PC-3 (cell line): ENCODE results near the gene DPM1. TPM values are rescaled to one million over a fixed set of nuclear protein-coding genes. Genes with fewer than 3 reads are reported as not detected.
A peak's percentile ranks its signal among the peaks of the same experiment; 100 is the strongest.

Experiments
- ATAC-seq: fragments of 200-7000 bp; cut with Tn5 transposase; 2 replicates; pipeline ENCODE4 v1.9.1; 2020; ENCODE audit warnings: mild to moderate bottlenecking, moderate library complexity
- BruUV-seq: library from RNA; stranded (reverse); fragments of 400-500 nt; replicated peaks from 2 replicates; lab custom pipeline; 2021; lab: Mats Ljungman, UMichigan
- CTCF ChIA-PET: fragments of 300-600 bp; sonication (Branson Sonifier 250); formaldehyde crosslinking; loops from one replicate; lab custom pipeline; 2022; ENCODE audit warnings: antibody characterized with exemption; lab: Charles Lee
- POLR2A ChIA-PET: fragments of 300-600 bp; sonication (Branson Sonifier 250); formaldehyde crosslinking; loops from one replicate; lab custom pipeline; 2022; ENCODE audit warnings: antibody characterized with exemption; ENCODE audit not compliant: unreplicated experiment; lab: Charles Lee
- DNase-seq: peaks from one replicate; pipeline ENCODE4 v3.0.0-alpha.2; 2015
- H2AFZ ChIP-seq: fragments of 300-600 bp; sonication (generic); 2 replicates; pipeline ENCODE4 v1.6.0; 2016; ENCODE audit warnings: antibody characterized with exemption, low read length
- H3F3A ChIP-seq: fragments of 300-600 bp; sonication (generic); one replicate; pipeline ENCODE4 v1.6.0; 2017; ENCODE audit warnings: antibody characterized with exemption, low read length, control low read depth, mild to moderate bottlenecking; ENCODE audit not compliant: unreplicated experiment
- H3K27ac ChIP-seq: fragments of 300-600 bp; sonication (generic); 2 replicates; pipeline ENCODE4 v1.5.1; 2016; ENCODE audit warnings: mild to moderate bottlenecking, low read length
- H3K27me3 ChIP-seq: fragments of 300-600 bp; sonication (generic); 2 replicates; pipeline ENCODE4 v1.6.1; 2016; ENCODE audit warnings: low read length, mixed read lengths
- H3K36me3 ChIP-seq: fragments of 300-600 bp; sonication (generic); 2 replicates; pipeline ENCODE4 v1.6.1; 2016; ENCODE audit warnings: low read depth, mixed run types, low read length, mixed read lengths
- H3K4me1 ChIP-seq: fragments of 300-600 bp; sonication (generic); 2 replicates; pipeline ENCODE4 v1.5.1; 2016; ENCODE audit warnings: low read length; ENCODE audit not compliant: insufficient read depth
- H3K4me2 ChIP-seq: fragments of 300-600 bp; sonication (generic); 2 replicates; pipeline ENCODE4 v1.6.0; 2016; ENCODE audit warnings: low read length
- H3K4me3 ChIP-seq: fragments of 300-600 bp; sonication (generic); 2 replicates; pipeline ENCODE4 v1.5.1; 2016; ENCODE audit warnings: mild to moderate bottlenecking, low read length, mixed read lengths
- H3K79me2 ChIP-seq: fragments of 300-600 bp; sonication (generic); 2 replicates; pipeline ENCODE4 v1.6.1; 2017; ENCODE audit warnings: low read length, mixed read lengths
- H3K9ac ChIP-seq: fragments of 300-600 bp; sonication (generic); 2 replicates; pipeline ENCODE4 v1.6.0; 2016; ENCODE audit warnings: mild to moderate bottlenecking, low read length
- H3K9me2 ChIP-seq: fragments of 300-600 bp; sonication (generic); replicated peaks from 2 replicates; pipeline ENCODE4 v1.6.1; 2016; ENCODE audit warnings: mixed run types, low read length, mixed read lengths
- H3K9me3 ChIP-seq: fragments of 300-600 bp; sonication (generic); 2 replicates; pipeline ENCODE4 v1.6.1; 2016; ENCODE audit warnings: low read length, mixed read lengths
- H4K20me1 ChIP-seq: fragments of 300-600 bp; sonication (generic); 2 replicates; pipeline ENCODE4 v1.6.1; 2016; ENCODE audit warnings: low read length, mixed read lengths
- CTCF ChIP-seq: fragments of 300-600 bp; sonication (generic); conservative IDR thresholded peaks from 2 replicates; pipeline ENCODE4 v1.5.1; 2017; ENCODE audit warnings: antibody characterized with exemption, low read depth, mild to moderate bottlenecking, low read length
- EZH2 ChIP-seq: fragments of 300-600 bp; sonication (generic); IDR thresholded peaks from one replicate; pipeline ENCODE4 v1.6.1; 2017; ENCODE audit warnings: antibody characterized with exemption, mild to moderate bottlenecking, low read length; ENCODE audit not compliant: unreplicated experiment
- EZH2phosphoT487 ChIP-seq: fragments of 300-600 bp; sonication (generic); IDR thresholded peaks from 2 replicates; pipeline ENCODE4 v1.6.1; 2018; ENCODE audit warnings: mild to moderate bottlenecking, antibody characterized with exemption, low read length, borderline replicate concordance
- intact Hi-C: fragments of 100-400 bp; cut with micrococcal nuclease; formaldehyde crosslinking; loops from 2 replicates; pipeline ENCODE4 v1.9.0; 2023
- total RNA-seq: library from RNA; depleted of rRNA; stranded (reverse); fragments of >200 nt; gene quantifications from 2 replicates; pipeline ENCODE4 v1.2.3, GENCODE V29; 2014

Gene DPM1
- total RNA-seq, 1 experiment from 2014 or later, result 87.0 TPM

DNA sequence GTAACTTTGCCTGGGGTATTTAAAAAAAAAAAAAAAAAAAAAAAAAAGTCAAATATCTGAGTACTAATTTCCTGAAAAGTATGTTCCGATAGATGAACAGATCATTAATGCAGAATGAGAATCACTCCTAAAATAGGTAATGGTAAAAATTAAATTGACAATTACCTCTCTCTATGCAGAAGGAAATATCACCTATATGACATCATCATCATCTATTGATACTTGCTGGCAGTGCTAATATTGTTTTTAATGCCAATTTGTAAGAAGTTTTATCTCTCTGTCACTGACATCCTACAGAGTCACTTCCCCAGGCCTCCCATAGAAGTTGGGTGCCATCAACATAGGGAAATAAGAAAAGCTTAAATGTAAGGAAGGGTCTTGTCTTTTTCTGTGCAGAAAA is 57.0 kb downstream of the DPM1 start:
- H3K9me3 ChIP-seq, result no peaks in the 10 kb centered on the region
- ChIA-PET POLR2A (no interaction called here), CTCF (no interaction called here)
- peaks cover 64% of the 10 kb centered on the region for H3K36me3 ChIP-seq
- intact Hi-C loops, result no loop called here
- H2AFZ ChIP-seq, result no peak overlapping the region
- H3F3A ChIP-seq, result no peaks in the 10 kb centered on the region
- H3K4me1 ChIP-seq, result no peaks in the 10 kb centered on the region
- no peak overlapping the region for H3K9ac ChIP-seq
- H3K27ac ChIP-seq, result no peak overlapping the region
- DNase-seq (no peak), ATAC-seq (no peak)
- TF ChIP-seq EZH2phosphoT487 (no peak), EZH2 (no peak), CTCF (no peak)
- no TSS peak for BruUV-seq
- no peaks in the 10 kb centered on the region for H3K27me3 ChIP-seq
- H3K9me2 ChIP-seq, result no peaks in the 10 kb centered on the region
- peaks cover 62% of the 10 kb centered on the region for H3K79me2 ChIP-seq
- peaks cover 50% of the 10 kb centered on the region for H4K20me1 ChIP-seq
- H3K4me2 ChIP-seq, result no peak overlapping the region
- no peak overlapping the region for H3K4me3 ChIP-seq

DNA sequence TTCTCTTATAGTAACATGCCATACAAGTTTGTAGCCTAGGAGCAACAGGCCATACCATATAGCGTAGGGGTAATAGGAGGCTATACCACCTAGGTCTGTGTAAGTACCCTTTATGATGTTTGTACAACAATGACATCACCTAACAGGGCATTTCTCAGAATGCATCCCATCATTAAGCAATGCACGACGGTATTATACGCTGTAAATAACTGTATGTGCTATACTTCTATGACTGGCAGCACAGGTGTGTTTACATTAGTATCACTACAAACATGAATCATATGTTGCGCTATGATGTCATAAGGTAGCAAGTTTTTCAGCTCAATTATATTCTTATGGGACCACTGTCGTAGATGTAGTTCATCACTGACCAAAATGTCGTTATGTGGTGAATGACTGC is 58.1 kb downstream of the DPM1 start:
- no peaks in the 10 kb centered on the region for H3K27me3 ChIP-seq
- H3K9me3 ChIP-seq, result no peaks in the 10 kb centered on the region
- H3F3A ChIP-seq, result no peaks in the 10 kb centered on the region
- peaks cover 45% of the 10 kb centered on the region for H4K20me1 ChIP-seq
- no peaks in the 10 kb centered on the region for H3K4me1 ChIP-seq
- intact Hi-C loops, result no loop called here
- peak; percentile 26 for DNase-seq
- no peak overlapping the region for H3K4me3 ChIP-seq
- H3K27ac ChIP-seq, result no peak overlapping the region
- H3K9me2 ChIP-seq, result no peaks in the 10 kb centered on the region
- ATAC-seq, result no peak
- ChIA-PET CTCF (no interaction called here), POLR2A (interaction anchor here (0.6 kb wide), 1 partner anchor 121 kb away, joined by 5 read pairs; no protein-coding TSS in a partner anchor)
- no TSS peak for BruUV-seq
- TF ChIP-seq CTCF (no peak), EZH2 (no peak), EZH2phosphoT487 (no peak)
- no peak overlapping the region for H3K4me2 ChIP-seq
- peaks cover 51% of the 10 kb centered on the region for H3K79me2 ChIP-seq
- H2AFZ ChIP-seq, result no peak overlapping the region
- peaks cover 66% of the 10 kb centered on the region for H3K36me3 ChIP-seq
- no peak overlapping the region for H3K9ac ChIP-seq

- Histone ChIP-seq H4K20me1 (peaks cover 27% of the 10 kb centered on the region), H3K4me1 (no peaks in the 10 kb centered on the region), H3K36me3 (peaks cover 80% of the 10 kb centered on the region), H3K79me2 (peaks cover 34% of the 10 kb centered on the region), H3K4me2 (no peak overlapping the region), H3K27me3 (no peaks in the 10 kb centered on the region), H2AFZ (no peak overlapping the region), H3K9me3 (no peaks in the 10 kb centered on the region), H3K9me2 (no peaks in the 10 kb centered on the region), H3K9ac (no peak overlapping the region), H3K4me3 (no peak overlapping the region), H3K27ac (no peak overlapping the region), H3F3A (no peaks in the 10 kb centered on the region)
- ATAC-seq (no peak), DNase-seq (no peak)
- TF ChIP-seq CTCF, result no peak
- TF ChIP-seq EZH2, result no peak
- TF ChIP-seq EZH2phosphoT487, result no peak
- CTCF ChIA-PET, result no interaction called here
- POLR2A ChIA-PET, result no interaction called here
- intact Hi-C loops, result no loop called here
- BruUV-seq, result no TSS peak
Observed at GRCh38 chr20:50898475-50898874, 59.9 kb downstream of the DPM1 start.
